GM18519 (cell line): Measurements from ENCODE around the gene ANAPC10.
"Not testable (repeated sequence)": the region's sequence is repeated elsewhere in the genome, so short reads cannot be mapped to it uniquely, and the experiment has no call there.

ENCODE experiments used
- ATAC-seq: cut with Tn5 transposase; IDR thresholded peaks from one replicate; pipeline ENCODE4 v1.9.1; 2021; ENCODE audit warnings: mild to moderate bottlenecking, moderate library complexity; ENCODE audit not compliant: unreplicated experiment, low FRiP score

The ANAPC10 gene

DNA sequence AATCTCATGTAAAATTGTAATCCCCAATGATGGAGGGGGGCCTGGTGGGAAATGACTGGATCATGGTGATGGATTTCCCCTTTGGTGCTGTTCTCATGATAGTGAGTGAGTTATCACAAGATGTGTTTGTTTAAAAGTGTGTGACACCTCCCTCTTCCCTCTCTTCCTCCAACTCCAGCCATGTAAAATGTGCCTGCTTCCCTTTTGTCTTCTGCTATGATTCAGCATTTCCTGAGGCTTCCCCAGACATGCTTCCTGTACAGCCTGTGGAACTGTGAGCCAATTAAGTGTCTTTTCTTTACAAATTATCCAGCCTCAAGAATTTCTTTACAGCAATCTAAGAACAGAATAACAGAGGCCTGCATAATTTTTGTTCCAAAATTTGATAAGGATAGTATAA lies 85.2 kb downstream of the ANAPC10 start:
- ATAC-seq = no peak

GRCh38 chr4:145011636-145012035 lies 86.4 kb downstream of the ANAPC10 start:
- ATAC-seq = no peak

DNA sequence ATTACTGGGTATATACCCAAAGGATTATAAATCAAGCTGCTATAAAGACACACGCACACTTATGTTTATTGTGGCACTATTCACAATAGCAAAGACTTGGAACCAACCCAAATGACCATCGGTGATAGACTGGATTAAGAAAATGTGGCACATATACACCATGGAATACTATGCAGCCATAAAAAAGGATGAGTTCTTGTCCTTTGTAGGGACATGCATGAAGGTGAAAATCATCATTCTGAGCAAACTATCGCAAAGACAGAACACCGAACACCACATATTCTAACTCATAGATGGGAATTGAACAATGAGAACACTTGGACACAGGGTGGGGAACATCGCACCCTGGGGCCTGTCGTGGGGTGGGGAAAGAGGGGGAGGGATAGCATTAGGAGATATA lies 87.7 kb downstream of the ANAPC10 start:
- not testable (repeated sequence) for ATAC-seq

- no peak for ATAC-seq
These were observed 94.3 kb downstream of the ANAPC10 start for GRCh38 chr4:145003675-145004074.

- ATAC-seq = no peak
These were observed 96.4 kb downstream of the ANAPC10 start for GRCh38 chr4:145001635-145002034.

DNA sequence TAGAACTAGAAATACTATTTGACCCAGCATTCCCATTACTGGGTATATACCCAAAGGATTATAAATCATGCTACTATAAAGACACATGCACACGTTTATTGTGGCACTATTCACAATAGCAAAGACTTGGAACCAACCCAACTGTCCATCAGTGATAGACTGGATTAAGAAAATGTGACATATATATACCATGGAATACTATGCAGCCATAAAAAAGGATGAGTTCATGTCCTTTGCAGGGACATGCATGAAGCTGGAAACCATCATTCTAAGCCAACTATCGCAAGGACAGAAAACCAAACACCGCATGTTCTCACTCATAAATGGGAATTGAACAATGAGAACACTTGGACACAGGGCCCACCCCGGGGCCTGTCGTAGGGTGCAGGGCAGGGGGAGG lies 97.3 kb downstream of the ANAPC10 start:
- not testable (repeated sequence) for ATAC-seq

DNA sequence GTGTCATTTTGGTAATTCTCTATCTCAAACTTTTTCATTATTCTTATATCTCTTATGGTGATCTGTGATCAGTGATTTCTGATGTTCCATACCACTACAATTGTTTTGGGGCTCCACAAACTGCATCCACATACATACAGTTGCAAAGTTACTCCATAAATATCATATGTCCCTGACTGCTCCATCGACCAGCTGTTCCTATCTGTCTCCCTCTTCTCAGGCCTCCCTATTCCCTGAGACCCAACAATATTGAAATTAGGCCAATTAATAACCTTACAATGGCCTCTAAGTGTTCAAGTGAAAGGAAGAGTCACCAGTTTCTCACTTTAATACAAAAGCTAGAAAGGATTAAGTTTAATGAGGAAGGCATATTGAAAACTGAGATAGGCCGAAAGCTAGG lies 108.7 kb downstream of the ANAPC10 start:
- ATAC-seq = no peak

DNA sequence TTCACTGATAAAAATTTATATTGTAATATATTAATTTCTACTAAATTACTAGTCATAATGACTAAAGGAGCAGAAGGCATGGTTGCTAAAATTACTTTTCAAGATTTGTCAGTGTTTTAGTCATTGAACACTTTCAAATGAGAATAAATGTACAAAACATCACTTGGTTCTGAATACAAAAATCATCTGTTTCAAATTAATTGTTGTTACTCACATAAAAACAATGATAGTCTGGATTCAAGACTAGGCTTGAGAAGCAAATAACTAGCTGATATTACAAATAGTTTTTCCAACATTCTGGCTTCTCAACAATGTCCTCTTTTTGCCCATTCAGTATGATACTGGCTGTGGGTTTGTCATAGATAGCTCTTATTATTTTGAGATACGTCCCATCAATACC lies 112.5 kb downstream of the ANAPC10 start:
- ATAC-seq = no peak

- ATAC-seq = no peak
These were observed 113.0 kb downstream of the ANAPC10 start for GRCh38 chr4:144985014-144985413.

- ATAC-seq = no peak
These were observed 113.8 kb downstream of the ANAPC10 start for GRCh38 chr4:144984241-144984640.

DNA sequence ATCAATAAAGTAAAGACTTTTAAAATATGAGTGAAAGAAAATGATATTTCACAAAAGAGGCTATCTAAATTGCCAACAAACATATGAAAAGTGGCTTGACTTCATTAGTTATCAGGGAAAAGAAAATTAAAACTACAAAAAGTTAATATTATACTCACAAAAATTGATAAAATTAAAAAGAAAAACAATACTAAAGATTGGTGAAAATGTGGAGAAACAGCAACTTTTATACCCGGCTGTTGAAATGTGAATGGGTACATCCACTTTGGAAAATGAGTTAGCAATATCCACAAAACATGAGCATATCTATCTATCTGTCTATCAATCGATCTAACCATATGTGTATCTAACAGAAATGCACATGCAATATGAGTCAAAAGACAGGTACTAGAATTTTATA lies 122.3 kb downstream of the ANAPC10 start:
- no peak for ATAC-seq

DNA sequence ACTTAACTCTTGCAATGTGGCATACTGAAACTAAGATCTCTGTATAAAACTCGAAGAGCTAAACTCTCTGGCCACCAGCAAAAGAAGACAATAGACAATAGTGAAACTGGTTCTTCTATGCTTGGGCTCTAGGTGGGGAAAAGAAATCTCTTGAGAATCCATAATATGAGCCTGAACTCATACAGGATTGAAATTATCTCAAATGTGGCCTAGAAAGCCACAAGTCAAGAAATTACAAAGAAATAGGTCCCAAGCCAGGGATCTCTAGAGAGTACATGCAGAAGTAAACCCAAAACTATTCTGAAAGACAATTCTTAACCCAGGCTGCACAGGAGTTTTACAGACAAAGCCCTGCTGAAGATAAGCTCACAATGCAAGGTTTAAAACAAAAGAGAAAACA lies 127.4 kb downstream of the ANAPC10 start:
- ATAC-seq = peak; percentile 61

DNA sequence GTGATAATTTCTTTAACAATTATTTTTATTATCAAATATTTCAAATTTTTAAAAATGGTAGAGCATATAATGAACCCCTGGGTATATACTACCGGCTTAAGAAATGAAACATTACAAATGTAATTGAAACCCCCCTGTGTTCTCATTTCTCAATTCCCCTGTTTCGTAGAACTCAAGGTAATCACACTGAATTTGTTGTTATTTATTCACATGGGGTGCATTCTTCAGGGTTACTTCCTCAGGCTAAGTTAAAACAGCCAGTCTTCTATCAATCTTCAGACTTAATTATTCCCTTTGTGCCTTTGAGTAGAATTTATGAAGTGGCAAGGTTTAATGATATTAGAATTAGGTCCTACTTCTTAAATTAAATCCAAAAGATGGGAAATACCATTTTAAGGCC lies 128.2 kb downstream of the ANAPC10 start:
- ATAC-seq = no peak

- ATAC-seq = no peak
These were observed 129.4 kb downstream of the ANAPC10 start for GRCh38 chr4:144968606-144969005.

GRCh38 chr4:144967161-144967560 lies 130.8 kb downstream of the ANAPC10 start:
- ATAC-seq = peak; percentile 49

- no peak for ATAC-seq
These were observed 135.7 kb downstream of the ANAPC10 start for GRCh38 chr4:144962300-144962699.

DNA sequence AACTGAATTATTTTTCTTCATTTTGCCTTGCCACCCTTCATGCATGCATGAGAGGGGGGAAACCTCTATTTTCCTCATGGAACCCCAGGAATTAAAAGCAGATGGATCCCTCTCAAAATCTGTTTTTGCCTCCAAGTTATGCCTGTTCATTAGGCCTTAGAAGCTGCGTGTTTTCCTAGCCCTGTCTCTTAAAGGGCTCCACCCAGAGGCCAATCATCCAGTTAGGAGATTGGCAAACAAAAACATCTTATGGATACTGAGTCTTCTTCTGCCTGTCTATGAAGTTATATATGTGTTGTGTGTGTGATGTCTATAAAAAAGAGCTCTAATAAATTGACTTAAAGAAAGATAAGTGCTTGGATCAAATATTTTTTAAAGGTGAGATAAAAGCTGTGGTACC lies 142.9 kb downstream of the ANAPC10 start:
- no peak for ATAC-seq

DNA sequence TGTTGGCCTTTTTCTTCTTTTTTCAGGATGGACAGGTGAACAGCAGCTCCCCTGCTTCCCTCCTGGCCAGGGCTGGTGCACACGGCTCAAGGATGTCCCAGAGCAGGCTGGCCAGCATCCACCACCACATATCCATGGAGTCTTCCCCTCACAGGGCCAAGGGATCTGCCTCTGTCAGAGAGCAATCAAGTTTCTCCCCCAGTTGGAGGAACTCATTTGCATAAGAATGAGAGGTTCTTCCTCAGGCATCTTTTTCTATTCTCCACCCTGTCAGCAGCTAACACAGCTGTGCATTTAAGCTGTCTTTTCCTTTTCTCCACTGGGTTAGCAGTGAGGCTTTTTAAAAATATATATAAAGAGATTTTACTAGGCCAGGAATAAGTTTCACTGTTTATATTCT lies 143.8 kb downstream of the ANAPC10 start:
- ATAC-seq = no peak

GRCh38 chr4:144948421-144948820 lies 149.6 kb downstream of the ANAPC10 start:
- ATAC-seq = no peak

DNA sequence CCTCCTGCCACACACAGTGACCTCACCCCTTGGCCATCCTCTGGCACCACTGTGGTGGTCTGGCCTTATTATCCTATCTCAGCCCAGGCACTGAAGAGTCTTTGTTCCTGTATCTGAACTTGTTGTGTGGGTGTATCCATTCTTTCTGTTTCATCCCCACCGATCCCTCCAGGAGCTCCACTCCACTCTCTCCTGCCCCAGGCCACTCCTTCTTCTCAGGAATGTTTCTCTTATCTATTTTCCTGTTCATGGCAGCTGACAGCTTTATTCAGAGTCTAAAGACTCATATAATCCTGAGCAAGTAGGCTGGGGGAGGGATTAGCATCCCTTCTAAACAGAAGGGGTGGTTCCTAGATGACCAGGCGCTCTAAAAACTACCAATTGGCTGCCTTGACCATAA lies 150.0 kb downstream of the ANAPC10 start:
- no peak for ATAC-seq
